Head of caudate nucleus (tissue), 42 donors: ENCODE results near the gene ADGRB3.
"Not testable (repeated sequence)": the region's sequence is repeated elsewhere in the genome, so short reads cannot be mapped to it uniquely, and the experiment has no call there.

Source experiments
- DNase-seq, 42 donors: peaks; one replicate each; pipeline versions ENCODE4 v3.0.0 to v3.0.0-alpha.2; 2020 to 2021; ENCODE audit warnings: mixed read lengths in 7 of 42
- intact Hi-C: fragments of 100-400 bp; cut with DNase I; formaldehyde crosslinking; loops from one replicate; pipeline ENCODE4 v1.15.0; 2022

Gene ADGRB3

DNA sequence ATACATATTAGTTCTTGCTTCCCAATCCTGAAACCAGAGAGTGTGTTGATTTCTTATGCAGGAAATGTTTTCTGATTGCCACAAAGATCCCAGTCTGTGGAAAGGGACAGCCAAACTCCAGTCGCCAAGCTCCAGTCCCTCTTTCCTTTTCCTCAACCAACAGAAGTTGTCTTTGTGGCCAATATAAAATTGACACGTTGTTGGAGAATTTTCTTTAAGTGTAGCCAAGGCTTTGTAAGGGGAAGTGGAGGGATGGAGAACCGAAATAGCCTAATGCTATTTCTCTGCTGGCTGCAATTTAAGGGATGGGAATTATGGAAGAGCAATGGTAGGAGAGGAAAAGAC lies 5.4 kb downstream of the ADGRB3 start:
- DNase-seq: peak in 3 of 42 donors; percentile 16 to 46 (median 37)
- intact Hi-C loops: no loop called here

DNA sequence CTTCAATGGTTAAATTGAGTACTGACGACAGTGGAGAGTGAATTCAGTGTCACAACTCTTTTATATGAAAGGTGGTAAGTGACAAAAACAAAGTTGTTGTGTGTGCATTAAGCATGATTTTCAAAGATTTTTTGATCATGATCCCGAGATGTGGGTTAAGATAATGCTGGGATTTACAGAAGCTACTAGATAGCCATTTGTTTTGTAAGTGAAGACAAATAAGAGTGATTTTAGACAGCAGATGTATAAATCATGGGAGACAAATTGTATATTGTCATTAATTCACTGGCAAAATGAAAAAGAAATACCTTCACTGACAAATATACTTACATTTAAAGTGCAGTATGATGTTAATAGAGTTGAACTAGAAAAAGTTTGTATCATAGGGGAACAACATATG lies 6.1 kb downstream of the ADGRB3 start:
- no peak for DNase-seq

DNA sequence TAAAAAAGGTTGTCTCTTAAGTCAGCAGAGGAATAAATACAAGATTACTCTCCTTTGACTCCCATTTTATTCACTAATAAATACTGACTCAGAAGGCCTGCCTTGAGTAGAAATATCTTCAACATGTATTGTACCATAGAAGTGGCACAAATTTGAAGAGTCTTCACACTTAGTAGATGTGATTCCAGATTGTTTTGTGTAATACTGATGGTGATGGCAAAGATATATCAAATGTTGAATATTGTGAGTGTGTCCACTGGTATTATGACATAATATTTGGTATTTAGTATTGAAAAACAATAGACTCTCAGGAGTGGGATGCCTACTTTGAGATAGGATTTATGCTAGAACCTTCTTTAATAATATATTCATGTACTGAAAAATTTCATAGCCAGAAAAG lies 7.0 kb downstream of the ADGRB3 start:
- no peak for DNase-seq
- intact Hi-C loops: no loop called here

More for the DNA sequence above, 6.1 kb downstream of the ADGRB3 start:
- intact Hi-C loops: no loop called here

DNA sequence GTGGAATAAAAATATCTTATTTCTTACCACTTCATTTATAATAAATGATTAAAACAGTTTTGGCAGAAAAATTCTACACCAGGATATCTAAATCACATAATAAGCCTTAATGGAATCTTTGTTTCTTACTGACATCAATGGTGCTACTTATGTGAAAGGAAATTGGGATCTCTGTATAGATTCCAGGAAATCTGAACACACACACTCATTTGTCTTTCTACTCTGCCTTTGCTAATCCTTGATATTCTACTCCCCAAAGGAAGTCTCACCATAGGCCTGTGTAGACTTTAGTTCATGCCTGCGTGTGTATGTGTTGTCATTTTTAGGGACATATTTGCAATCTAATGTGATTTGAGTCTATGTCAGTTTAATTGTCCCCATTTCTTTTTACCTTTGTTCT lies 7.9 kb downstream of the ADGRB3 start:
- no peak for DNase-seq
- intact Hi-C loops: no loop called here

DNA sequence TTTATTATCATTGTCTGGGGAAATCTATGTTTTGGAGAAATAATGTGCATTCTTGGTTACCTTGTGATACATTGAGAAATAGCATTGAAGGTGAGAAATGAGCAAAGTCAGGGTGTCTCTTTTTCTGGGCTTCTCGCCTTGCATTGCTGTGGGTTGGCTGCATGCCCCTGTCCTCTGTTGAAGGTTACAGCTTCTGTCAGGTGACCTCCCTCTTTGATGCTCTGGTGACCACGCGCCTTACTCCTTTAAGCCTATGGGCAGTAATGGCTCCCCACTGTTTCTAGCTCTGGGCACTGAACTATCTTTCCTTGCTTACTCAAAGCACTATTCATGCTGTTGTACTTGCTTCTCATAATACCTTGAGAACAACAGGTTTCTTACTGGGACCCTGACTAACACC lies 14.6 kb downstream of the ADGRB3 start:
- peak in 4 of 42 donors; percentile 10 to 42 (median 25) for DNase-seq
- intact Hi-C loops: no loop called here

DNA sequence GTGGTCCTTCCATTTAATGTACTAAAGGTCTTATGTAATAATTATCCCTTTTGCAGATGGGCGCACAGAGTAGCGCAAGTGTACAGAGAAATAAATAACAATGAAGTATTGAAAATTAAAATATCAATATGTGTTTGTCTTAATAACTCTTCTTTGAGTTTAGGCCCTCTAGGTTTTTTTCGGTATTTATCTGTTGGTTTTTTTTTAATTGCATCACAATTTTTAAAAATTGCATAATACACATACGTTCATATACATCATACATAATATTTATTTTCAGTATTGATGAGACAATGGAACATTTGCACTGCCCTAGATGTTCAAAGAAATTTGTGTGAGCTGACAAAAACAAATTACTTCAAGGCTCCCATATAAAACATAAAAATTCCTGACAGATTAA lies 15.1 kb downstream of the ADGRB3 start:
- no peak for DNase-seq
- intact Hi-C loops: no loop called here

DNA sequence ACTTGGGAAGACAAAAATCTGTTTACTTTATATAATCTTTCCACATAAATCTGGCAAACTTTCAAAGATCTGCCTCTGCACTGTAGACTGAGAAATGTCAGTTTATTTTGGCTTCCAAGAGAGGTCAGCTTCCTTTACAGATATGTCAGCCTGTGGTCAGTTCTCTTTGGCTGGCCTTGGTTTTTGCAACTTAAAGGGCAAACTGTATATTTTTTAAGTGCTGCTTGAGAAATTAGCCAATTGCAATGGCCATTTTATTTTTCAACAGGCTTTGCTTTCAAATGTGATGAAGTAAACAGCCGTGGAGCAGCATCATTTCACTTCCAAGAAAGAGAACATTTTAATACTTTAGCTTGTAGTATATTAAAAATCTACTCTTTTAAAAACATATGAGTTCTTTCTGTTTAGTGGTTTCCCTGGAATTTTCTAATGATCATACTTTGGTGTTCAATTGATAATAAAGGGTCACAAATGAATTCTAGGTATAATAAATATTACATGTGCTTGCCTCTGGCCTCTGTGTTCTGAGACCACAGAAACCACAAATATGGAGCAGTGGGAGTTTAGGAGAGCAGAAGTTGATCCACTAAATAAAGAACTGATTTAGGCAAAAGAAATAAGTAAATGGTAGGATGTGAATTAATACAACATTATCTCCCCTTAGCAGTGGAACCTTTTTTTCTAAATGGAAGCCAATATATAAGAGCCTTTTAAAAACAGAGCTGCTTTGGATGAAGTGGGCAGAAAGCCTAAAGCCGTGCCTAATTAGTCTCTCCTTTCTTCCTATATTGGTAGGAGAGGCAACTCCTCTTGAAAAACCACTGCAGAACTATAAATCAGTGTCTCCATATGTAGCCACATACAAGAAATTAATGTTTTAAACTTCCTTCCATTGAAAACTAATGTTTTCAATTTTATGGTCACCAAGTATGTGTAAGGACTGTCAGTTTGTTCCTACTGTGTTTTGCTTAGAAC lies 16.2 kb downstream of the ADGRB3 start:
- DNase-seq: no peak
- intact Hi-C loops: no loop called here

DNA sequence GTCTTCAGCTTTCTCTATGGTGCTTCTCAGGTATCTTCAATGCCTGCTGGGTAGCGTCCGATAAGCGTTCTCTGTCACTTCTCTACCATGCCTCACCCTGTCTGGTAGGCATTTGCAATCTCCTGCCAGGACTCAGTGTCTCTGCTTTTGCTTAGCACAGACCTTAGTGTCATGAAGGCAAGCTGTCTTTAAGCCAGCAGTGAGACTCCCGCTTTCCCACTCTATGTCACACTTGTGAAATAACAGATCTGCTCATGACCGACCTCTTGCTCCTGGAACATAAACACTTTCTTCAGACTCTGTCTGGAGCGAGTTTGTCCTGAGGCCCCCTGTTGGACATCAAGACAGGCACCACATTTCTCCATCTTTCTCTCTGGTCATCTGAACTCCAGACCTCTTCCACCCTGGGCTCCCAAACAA lies 17.0 kb downstream of the ADGRB3 start:
- intact Hi-C loops: no loop called here
- peak in 13 of 42 donors; percentile 15 to 50 (median 36) for DNase-seq

DNA sequence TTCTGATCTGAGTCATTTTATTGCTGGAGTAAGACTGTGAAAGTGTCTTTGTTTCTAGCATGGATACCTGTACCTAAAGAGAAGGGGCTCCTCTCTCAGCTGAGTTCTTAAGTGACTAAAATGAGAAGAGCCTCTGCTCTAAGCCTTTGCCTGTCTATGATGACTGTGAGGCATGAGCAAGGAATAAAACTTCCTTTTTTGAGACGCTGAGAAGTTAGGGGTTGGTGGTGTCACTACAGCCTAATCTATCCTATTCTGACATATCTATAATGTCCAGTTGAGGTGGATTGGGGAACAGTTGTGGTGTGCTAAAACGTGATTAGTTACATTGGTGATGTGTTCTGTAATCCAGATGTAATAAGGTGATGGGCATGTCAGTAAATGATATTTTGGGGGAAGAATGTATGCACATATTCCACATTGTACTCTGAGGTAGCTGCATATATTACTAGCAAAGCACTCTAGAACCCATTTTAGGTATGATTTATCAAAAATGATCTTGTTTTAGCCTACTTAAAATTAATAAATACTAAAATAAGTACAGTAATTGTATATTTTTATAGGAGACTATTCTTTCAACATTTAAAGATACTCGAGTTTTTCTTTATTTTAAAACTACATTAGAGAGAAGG lies 18.1 kb downstream of the ADGRB3 start:
- intact Hi-C loops: no loop called here
- no peak for DNase-seq

DNA sequence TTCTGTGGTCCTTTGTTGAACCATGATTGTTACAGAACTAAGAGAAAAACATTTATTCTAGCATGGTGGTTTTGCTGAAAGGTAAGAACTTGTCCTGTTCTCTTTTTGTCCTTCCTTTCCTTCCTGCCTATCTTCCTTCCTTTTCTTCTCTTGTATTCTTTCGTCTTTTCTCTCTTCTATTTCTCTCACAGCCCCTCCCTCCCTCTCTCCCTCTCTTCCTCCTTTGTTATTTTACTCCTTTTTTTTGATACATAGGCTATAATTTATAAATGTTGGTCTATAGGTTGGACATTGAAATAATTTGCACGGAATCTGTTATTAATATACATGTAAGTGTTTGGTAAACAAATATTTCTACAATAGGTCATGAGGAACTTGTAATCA lies 18.6 kb downstream of the ADGRB3 start:
- intact Hi-C loops: no loop called here
- no peak for DNase-seq

DNA sequence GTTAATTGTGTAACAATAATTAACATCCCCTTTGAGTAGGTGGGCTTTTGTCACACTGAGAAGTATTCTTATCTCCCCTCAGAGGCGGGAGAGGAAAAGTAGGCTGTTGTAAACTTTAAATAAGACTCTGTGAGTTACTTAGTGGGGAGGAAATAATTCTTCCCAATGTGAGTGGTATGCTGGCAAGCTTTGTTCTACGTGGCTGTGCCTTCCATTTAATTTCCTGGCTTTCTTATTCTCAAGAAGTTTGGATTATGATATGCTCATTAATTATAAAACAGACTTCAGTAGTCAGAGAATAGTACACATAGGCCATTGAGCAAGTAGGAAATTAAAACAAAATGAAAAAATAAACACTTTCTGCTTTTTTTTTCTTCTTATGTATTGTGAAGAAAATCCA lies 19.1 kb downstream of the ADGRB3 start:
- intact Hi-C loops: no loop called here

DNA sequence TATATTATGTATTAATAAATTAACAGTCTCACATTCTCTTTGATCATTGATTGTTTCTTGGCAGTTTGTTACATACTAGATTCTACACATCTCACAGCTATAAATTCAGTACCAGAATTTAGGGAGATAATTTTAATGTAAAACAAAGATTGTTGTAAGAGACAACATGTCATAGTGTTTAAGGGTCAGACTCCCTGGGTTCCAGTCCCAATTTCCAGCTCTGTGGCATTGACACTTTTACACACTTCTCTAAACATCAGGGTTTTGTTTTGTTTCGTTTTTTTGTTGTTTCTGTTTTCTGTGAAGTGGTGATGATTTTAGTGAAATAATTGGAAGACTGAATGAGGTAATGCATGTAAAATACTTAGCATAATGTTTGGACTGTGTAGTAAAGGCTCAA lies 19.9 kb downstream of the ADGRB3 start:
- intact Hi-C loops: no loop called here
- DNase-seq: no peak

More for the DNA sequence above, 19.1 kb downstream of the ADGRB3 start:
- DNase-seq: no peak

DNA sequence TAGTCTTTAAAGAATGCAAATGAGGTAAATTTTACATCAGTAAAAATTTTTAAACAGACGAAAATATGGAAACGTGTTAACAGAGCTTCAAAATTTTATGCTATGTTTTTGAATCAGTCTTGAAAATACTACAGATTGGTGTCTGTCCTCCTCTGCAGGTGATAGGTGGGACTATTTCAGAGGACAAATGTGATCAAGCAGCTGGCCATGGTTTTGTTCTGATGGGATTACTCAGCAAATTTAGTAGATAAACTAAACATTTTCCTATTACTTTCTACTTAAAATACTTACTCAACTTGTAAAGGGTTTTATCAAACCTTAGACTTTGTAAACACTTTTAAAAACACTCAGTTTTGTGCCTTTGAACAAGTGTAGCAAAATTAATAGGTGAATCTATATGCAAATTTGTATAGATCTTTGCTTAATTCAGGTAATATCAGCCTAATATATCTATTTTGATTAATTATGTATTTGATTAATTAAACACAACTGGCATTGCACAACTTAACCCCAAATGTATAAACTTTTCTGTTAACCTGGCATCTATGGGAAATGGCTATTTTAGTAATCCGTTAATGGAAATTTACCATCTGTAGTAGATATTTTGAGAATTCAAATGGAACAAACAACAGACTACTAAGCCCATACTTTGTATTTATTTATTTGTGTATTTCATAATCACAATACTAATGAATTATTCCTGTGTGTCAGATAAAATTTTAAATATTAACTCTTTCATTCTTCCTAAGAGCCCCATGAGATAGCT lies 22.5 kb downstream of the ADGRB3 start:
- DNase-seq: no peak
- intact Hi-C loops: no loop called here

DNA sequence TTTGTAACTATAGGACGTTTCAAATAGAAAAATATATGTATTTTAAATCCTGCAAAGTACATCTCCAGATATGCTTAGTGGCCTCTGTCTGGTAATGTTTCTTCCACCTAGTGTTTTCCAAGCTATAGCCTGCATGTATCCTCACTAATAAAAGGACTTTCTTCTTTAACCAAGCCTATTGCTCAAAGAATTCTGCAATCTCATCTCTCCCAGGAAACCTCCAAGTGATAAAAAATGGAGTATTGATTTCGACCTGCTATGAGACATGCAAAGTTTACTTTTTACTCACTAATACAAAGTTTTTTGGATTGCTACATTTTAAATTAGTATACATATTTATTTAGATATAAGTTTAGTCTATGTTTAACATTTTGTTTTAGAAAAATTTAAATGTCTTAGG lies 23.3 kb downstream of the ADGRB3 start:
- intact Hi-C loops: no loop called here
- no peak for DNase-seq

DNA sequence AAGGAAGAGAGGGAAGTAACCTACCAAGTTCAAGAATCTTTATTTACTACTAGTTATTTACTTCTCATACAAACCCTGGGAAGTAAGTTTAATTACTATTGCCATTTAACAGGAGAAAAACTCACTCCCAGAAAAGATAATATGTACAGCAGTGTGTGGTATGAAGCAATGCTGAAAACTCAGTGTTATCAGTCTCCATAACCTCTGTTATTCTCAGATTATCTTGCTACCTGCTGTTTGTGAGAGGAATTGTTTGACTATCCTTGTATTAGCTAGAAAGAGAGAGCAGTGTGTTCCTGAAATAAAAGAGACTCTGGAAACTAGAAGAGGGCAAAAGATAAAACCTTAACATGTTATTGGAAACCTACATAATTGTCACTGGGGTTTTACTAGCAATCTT lies 38.2 kb downstream of the ADGRB3 start:
- intact Hi-C loops: no loop called here
- no peak for DNase-seq

DNA sequence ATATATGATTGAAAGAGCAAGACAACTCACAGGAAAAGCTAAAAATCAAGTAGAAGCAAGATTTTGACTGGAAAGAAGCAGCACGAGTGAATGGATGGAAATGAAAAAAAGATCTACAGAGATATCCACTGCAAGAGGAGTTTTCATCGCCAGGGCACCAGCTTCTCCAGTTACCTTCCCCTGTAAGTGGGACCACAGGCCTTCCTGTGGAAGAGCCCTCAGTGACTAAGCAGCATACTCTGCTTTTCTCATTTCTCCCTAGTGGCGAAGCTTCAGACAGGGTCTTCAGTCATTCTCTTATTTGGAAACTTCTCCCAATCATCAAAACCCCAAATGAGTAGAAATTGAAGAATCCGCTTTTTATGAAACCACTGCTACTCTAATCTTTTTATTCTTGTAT lies 40.5 kb downstream of the ADGRB3 start:
- intact Hi-C loops: no loop called here
- DNase-seq: no peak

DNA sequence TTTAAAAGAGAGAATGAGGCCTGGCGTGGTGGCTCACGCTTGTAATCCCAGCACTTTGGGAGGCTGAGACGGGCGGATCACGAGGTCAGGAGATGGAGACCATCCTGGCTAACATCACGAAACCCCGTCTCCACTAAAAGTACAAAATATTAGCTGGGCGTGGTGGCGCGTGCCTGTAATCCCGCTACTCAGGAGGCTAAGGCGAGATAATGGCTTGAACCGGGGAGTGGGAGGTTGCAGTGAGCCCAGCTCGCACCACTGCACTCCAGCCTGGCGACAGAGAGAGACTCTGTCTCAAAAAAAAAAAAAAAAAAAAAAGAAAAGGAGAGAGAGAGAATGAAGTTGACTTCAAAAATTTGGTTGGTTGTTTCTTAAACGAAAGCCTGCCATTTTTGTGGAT lies 41.0 kb downstream of the ADGRB3 start:
- DNase-seq, intact Hi-C loops: not testable (repeated sequence)

DNA sequence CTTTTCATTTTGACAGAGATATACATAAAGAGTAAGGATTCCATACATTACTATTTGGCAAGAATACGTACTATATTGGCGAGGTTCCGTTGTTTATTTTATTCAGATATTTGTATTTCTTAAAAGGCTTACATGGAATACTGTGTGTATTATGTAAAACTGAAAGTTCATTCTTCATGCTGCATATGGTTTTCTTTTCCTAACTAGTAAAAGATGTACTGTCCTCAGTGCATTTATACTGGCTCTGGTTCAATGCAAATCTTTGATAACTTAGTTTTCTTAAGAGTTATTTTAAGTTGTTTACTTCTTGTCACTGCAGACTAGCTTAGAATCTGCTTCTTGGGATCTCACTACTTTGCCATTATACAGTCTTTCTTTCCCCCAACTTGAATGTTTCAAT lies 42.0 kb downstream of the ADGRB3 start:
- no peak for DNase-seq
- intact Hi-C loops: no loop called here

DNA sequence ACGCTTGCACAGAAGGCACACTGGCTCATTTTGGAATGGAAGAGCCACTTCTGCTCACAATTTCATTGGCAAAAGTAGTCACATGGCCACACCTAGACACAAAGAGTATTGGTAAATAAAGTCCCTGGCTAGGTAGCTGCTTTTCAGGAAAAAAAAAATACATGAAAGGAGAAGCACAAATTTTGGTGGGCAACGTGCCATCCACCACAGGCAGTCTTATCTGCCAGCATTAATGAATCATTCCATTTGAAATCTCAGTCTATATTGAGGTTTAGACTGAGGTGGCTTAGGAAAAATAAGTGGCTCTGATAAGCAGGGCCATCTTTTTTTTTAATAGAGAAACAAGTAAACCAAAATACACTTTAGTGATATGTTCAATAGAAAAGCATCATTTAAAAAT lies 44.3 kb downstream of the ADGRB3 start:
- no peak for DNase-seq
- intact Hi-C loops: no loop called here

DNA sequence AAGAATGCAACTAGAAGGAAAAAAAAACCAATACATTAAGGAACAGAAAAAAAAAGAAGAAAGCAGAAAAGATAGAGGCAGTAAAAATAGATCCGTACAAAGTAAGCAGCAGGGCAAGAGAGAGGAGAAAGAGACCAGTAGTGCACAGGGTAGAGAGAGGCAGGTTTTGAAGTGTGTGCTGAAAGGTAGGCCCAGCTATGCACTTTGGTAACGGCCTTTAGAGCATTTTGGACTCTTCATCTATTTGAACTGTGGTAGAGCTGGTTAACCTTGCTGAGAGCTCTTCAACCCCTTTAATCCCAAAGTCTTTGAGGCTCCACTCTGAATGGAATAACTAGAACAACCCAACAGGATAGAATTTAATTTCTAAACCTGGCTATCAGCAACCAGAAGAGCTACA lies 45.2 kb downstream of the ADGRB3 start:
- intact Hi-C loops: no loop called here

More for the DNA sequence above, 45.2 kb downstream of the ADGRB3 start:
- no peak for DNase-seq
